ENCODE data around the gene BLVRB.
"Not testable (repeated sequence)": the region's sequence is repeated elsewhere in the genome, so short reads cannot be mapped to it uniquely, and the experiment has no call there.

Gene BLVRB

DNA sequence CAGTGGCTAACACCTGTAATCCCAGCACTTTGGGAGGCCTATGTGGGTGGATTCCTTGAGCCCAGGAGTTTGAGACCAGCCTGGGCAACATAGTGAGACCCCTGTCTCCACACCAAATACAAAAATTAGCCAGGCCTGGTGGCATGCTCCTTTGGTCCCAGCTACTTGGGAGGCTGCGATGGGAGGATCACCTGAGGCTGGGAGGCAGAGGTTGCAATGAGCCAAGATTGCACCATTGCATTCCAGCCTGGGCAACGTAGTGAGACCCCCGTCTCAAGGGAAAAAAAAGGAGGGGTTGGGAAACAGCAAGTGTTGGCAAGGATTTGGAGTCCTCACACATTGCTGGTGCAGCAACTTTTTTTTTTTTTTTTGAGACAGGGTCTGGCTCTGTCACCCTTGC is 20.5 kb upstream of the BLVRB start:
- no peak for DNase-seq (ENCODE audit: low read depth)

DNA sequence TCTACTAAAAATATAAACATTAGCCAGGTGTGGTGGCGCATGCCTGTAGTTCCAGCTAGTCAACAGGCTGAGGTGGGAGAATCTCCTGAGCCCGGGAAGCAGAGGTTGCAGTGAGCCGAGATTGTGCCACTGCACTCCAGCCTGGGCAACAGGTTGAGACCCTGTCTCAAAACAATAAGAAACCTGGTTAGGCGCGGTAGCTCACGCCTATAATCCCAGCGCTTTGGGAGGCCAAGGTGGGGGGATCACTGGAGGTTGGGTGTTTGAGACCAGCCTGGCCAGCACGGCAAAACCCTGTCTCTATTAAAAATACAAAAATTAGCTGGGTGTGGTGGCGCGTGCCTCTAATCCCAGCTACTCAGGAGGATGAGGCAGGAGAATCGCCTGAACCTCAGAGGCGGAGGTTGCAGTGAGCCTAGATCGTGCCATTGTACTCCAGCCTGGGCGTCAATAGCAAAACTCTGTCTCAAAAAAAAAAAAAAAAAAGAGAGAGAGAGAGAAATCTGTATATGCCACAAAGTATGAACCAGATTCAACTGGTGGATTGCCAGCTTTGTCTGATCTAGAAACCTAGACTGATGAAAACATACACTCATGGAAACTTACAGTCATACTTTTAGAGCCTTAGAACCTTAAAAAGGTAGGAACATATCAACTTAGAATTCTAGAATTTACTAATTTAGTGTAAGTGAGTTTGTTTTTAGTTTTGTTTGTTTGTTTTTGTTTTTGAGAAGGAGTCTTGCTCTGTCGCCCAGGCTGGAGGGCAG is 10.5 kb upstream of the BLVRB start:
- DNase-seq (ENCODE audit: low read depth): not testable (repeated sequence)

- DNase-seq (ENCODE audit: low read depth): no peak
Observed at GRCh38 chr19:40474737-40475136, 9.2 kb upstream of the BLVRB start.

GRCh38 chr19:40472516-40472915 is 7.0 kb upstream of the BLVRB start:
- DNase-seq (ENCODE audit: low read depth): no peak

- DNase-seq (ENCODE audit: low read depth): no peak
Observed at GRCh38 chr19:40471111-40471510, 5.6 kb upstream of the BLVRB start.

- DNase-seq (ENCODE audit: low read depth): no peak
Observed at GRCh38 chr19:40469011-40469410, 3.5 kb upstream of the BLVRB start.

DNA sequence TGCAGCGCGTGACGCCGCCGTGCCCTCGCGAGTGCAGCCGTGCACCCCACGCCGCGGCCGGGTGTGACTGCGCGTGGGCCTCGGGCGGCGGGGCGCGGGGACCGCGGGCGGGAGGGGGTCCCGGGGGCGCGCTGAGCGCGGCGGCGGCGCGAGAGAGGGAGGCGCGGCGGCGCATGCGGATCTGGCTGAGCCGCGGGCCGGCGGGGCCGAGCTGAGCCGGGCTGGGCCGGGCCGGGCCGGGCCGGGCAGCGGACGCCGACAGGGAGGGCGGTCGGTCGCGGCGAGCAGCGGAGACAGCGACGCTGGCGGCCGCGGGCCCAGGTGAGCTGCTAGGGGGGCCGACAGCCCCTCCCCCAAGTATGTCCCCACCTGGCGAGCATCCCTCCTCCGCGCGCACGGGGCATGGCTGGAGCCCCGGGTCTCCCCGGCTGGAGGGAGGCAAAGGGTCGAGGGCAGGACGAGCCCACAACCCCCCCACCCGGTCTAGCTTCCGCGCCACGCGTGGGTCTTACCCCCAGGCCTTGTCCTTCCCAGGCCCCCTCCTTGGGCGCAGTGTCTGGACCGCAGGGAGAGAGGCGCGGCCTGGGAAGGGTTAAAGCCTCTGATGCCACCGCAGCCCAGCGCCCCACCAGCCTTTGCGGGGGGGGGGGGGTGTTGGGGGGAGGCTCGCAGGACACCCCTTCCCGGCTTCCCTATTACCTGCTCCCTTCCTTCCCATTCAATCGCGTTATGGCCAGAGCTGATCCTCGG is 1.6 kb upstream of the BLVRB start, which contains the start of gene SPTBN4:
TSS of gene SPTBN4 (plus strand) at position 17 of the 750 bp plus-strand sequence. CDS start 5,621 bp downstream, outside the sequence.
- no peak for DNase-seq (ENCODE audit: low read depth)

- DNase-seq (ENCODE audit: low read depth): no peak
Observed at GRCh38 chr19:40466219-40466984, 857 bp upstream of the BLVRB start.

- peak; percentile 79 for DNase-seq (ENCODE audit: low read depth)
Observed at GRCh38 chr19:40465025-40465556, 454 bp downstream of the BLVRB start.

DNA sequence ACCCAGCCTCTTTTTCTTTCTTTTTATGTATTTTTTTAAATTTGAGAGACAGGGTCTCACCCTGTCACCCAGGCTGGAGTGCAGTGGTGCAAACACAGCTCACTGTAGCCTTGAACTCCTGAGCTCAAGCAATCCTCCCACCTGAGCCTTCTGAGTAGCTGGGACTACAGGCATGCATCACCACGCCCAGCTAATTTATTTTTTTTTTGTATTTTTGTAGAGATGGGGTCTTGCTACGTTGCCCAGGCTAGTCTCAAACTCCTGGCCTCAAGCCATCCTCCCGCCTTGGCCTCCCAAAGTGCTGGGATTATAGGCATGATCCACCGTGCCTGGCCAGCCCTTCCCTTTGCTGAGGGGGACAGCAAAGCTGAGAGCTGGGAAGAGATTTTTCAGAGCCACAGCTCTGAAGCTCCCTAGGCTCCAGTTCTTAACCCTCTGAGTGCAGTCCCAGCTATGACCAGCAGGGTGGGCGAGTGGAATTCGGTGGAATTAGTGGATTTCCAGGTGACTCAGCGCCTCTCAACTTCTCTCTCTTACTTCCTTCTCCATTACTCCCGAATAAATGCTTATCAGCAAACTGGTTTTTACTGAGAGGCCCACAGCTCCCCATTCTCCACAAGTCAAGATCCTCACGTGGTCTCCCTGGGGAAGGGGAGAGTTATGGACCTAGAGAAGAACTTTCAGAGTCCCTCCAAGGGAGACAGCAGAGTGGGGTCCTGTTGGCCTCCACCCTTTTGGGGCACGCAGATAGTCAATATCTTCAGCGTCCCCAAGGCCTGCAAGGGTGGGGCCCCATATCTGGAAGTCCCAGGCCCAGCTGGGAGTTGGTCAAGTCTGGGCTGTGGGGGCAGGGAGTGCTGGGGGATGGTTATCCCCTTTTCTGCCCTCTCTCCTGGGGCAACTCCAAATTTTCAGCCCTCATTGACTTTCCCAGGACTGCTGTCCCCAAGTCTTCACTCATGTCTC is 1.2 kb downstream of the BLVRB start:
- peak; percentile 88 for DNase-seq (ENCODE audit: low read depth)

DNA sequence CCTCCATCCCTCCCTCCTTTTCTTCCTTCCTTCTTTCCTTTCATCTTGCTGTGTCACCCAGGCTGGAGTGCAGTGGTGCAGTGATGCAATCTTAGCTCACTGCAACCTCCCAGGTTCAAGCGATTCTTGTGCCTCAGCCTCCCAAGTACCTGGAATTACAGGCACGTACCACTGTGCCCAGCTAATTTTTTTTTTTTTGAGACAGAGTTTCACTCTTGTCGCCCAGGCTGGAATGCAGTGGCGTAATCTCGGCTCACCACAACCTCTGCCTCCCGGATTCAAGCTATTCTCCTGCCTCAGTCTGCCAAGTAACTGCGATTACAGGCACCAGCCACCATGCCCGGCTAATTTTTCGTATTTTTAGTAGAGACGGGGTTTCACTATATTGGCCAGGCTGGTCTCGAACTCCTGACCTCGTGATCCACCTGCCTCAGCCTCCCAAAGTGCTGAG is 1.9 kb downstream of the BLVRB start:
- DNase-seq (ENCODE audit: low read depth): peak; percentile 37

DNA sequence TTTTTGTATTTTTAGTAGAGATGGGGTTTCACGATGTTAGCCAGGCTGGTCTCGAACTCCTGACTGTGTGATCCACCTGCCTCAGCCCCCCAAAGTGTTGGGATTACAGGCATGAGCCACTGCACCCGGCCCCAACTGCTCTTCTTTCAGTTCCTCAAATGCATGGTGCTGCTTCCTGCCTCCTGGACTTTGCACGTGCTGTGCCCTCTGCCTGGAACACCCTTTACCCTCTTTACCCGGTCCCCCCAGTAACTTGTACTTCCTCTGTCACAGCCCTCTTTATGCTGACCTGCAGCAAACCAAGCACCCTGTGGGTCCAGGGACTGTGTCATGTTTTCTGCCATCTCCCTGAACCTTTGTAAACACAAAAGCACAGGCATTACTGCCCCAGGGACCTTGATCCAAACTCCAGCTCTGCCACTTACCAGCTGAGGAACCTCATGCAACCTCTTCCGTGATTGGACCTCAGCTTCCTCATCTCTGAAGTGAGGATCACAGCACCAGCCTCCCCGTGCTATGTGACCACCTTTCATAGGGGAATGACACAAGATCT is 3.8 kb downstream of the BLVRB start:
- DNase-seq (ENCODE audit: low read depth): no peak

DNA sequence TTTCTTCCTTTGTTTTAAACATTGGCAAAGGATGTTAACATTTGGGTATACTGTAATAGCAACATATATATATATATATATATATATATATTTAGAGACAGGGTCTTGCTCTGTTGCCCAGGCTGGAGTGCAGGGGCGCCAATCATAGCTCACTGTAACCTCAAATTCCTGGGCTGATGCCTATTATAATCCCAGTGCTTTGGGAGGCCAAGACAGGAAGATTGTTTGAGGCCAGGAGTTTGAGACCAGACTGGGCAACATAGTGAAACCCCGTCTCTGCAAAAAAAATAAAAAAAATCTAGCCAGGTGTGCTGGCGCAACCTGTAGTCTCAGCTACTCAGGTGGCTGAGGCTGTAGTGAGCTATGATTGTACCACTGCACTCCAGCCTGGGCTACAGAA is 5.4 kb downstream of the BLVRB start:
- no peak for DNase-seq (ENCODE audit: low read depth)

DNA sequence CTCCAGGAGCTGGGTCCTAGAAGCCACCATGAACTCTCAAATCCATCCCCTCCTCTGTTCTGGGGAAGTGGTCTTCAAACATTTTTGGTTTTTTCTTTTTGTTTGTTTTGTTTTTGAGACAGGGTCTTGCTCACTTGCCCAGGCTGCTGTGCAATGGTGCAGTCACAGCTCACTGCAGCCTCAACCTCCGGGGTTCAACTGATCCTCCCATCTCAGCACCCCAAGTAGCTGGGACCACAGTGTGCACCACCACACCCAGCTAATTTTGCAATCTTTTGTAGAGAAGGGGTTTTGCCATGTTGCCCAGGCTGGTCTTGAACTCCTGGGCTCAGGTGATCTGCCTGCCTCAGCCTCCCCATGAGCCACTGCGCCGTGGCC is 7.0 kb downstream of the BLVRB start:
- no peak for DNase-seq (ENCODE audit: low read depth)

DNA sequence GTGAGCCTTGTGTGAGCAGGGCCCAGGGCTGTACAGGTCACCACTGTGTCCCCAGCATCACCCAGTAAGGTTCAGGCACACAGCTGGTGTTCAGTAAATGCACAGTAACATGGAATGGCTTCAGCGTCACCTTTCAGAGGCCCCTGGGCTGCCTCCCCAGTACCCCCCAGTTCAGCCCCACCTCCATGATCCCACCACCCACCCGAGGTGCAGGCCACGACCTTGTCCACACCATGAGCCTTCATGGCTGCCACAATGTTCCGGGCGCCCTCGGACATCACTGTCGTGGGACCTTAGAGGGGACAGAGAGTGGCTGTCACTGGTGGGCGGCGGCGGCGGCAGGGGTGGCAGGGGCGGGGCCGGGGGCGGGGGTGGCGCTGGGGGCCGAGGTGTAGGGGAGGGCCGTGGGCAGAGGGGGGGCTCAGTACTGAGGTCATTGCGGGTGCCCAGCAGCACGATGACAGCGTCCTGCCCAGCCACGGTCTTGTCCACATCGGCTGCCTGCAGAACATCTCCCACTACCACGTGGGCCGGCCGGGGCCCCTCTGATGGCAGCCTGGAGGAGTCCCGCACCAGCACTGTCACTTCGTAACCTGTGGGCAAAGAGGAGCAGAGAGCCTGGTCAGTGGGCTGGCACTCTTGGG is 7.5 kb downstream of the BLVRB start:
- no peak for DNase-seq (ENCODE audit: low read depth)

GRCh38 chr19:40457048-40457447 is 8.5 kb downstream of the BLVRB start:
- no peak for DNase-seq (ENCODE audit: low read depth)

GRCh38 chr19:40453943-40454342 is 11.6 kb downstream of the BLVRB start:
- peak; percentile 50 for DNase-seq (ENCODE audit: low read depth)

GRCh38 chr19:40453151-40453735 is 12.3 kb downstream of the BLVRB start:
- no peak for DNase-seq (ENCODE audit: low read depth)

GRCh38 chr19:40452016-40452415 is 13.5 kb downstream of the BLVRB start:
- no peak for DNase-seq (ENCODE audit: low read depth)

DNA sequence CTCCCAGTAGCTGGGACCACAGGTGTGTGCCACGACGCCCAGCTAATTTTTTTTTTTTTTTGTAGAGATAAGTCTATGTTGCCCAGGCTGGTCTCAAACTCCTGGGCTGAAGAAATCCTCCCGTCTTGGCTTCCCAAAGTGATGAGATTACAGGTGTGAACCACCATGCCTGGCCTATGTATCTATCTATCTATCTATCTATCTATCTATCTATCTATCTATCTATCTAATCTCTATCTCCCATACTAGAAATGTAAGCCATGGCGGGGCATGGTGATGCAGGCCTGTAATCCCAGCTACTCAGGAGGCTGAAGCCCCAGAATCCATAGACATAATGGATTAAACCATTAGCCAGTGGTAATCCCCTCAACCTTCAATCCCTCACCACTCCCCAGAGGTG is 14.9 kb downstream of the BLVRB start:
- no peak for DNase-seq (ENCODE audit: low read depth)

All from EH (cell line).